Activated gamma-delta T cell (primary cell): ENCODE data around the gene DBNL.

Source experiments
- DNase-seq: peaks from one replicate; lab custom pipeline; 2025; lab: John Stamatoyannopoulos, UW

The DBNL gene

GRCh38 chr7:44042221-44042620 lies 2.3 kb upstream of the DBNL start:
- no peak for DNase-seq

DNA sequence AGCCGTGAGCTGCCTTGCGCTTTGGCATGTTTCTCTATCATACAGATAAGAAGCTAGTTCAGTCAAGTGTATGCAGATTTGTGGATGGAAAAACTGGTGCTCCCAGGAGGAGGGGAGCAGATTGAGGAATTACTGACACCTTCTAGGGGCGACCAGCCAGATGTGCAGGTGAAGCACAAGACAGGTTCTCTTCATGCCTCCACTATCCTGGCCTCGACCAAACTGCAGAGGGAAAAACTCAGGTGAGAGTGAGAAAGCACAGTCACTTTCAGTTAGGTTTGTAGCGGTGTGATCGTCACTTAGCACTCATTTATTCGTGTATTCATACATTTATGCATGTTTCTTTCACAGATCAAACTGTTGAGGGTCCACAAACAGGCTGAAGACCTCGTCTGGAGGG lies 600 bp upstream of the DBNL start:
- DNase-seq, result no peak

GRCh38 chr7:44045226-44046014 lies 918 bp downstream of the DBNL start:
- no peak for DNase-seq

DNA sequence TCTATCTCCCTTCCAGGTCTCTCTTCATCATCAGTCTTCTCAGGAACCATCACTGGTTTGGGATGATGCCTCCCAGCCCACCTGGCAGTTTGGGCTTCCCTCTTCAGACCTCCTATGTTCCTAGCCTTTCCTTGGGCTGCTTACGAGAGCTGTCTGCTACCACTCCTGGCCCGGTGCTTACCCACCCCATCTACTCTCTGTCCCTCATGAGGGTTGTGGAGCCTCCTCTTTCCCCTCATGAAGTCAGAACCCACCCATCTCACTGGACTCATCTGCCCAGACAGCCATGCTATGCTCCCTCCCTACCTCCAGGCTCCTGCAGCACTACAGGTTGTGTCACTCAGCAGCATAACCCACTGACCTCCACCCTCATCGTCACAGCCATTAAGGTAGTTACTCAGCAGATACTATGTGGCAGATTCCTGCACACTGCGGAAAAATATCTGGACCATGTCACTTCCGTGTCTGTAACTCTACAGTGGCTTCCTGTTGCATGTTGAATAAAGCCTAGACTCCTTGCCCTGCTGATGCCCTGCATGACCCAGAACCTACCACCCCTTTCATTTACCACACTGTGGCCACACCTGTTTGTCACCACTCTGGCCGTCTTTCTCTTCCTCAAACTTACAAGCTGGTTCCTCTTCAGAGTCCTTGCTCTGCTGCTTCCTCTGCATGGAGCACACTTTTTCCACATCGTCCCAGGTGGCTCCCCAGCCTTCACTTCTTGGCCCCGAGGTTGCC lies 2.0 kb downstream of the DBNL start:
- no peak for DNase-seq

GRCh38 chr7:44048031-44048795 lies 3.7 kb downstream of the DBNL start:
- no peak for DNase-seq

GRCh38 chr7:44050121-44050914 lies 5.8 kb downstream of the DBNL start:
- no peak for DNase-seq

DNA sequence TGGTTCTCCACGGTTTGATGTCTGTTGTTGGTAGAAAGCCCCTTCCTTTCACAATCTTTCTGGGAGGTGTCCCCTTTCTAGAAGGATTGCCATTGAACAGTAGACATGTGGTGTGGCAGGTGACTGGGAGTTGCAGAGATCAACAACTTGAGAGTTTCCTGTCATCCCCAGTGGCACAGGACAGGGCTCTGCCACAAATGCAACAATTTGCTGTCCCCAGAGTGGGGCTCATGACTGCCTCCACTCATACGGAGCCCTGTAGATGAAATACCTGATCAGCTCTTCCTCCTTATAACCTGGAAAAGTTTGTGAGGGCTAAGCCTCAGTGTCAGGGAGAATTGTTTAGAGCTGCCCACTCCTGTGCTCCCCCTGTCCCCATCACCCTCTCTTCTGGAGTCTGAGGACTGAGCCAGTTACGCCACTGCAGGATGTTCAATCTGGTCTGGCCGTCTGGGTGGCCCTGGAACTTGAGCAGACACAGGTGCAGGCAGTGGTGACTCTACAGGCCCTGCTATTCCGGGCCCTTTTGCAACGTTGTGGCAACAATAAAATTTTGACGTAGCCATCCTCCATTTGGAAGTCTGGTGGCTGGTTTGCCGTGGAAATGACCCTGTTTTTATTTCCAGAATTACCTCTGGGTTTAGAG lies 6.5 kb downstream of the DBNL start:
- DNase-seq, result no peak

GRCh38 chr7:44051611-44052220 lies 7.2 kb downstream of the DBNL start:
- no peak for DNase-seq

DNA sequence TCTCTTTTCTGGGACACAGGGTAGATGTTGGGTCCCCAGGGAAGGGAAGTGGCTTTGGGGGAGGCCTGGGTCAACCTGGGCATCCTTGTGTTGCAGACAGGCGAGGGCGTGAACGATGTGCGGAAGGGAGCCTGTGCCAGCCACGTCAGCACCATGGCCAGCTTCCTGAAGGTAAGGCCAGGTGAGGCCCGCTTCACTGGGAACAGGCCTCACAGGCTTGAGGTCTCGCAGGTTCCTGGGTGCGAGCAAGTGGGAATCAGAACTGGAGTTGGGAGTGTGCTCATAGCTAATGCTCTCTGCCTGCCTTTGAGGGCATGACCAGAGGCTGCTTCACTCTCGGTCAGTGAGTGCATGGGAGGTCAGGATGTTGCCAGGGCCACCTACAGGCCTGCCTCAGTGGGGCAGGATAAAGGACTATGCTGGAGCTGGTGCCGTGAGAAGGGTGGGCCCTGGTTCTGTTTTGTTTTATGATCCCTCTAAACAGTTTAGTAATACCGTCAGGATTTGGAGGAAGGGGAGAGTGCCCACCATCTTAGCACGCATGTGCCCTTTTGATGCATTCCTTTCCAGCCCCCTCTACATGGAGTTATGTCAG lies 8.4 kb downstream of the DBNL start:
- DNase-seq, result no peak

GRCh38 chr7:44056681-44057080 lies 12.2 kb downstream of the DBNL start:
- DNase-seq, result no peak

- DNase-seq, result no peak
Observed at GRCh38 chr7:44057181-44057848, 12.8 kb downstream of the DBNL start.

GRCh38 chr7:44057849-44058758 lies 13.6 kb downstream of the DBNL start:
- no peak for DNase-seq

GRCh38 chr7:44058759-44059218 lies 14.3 kb downstream of the DBNL start:
- no peak for DNase-seq

DNA sequence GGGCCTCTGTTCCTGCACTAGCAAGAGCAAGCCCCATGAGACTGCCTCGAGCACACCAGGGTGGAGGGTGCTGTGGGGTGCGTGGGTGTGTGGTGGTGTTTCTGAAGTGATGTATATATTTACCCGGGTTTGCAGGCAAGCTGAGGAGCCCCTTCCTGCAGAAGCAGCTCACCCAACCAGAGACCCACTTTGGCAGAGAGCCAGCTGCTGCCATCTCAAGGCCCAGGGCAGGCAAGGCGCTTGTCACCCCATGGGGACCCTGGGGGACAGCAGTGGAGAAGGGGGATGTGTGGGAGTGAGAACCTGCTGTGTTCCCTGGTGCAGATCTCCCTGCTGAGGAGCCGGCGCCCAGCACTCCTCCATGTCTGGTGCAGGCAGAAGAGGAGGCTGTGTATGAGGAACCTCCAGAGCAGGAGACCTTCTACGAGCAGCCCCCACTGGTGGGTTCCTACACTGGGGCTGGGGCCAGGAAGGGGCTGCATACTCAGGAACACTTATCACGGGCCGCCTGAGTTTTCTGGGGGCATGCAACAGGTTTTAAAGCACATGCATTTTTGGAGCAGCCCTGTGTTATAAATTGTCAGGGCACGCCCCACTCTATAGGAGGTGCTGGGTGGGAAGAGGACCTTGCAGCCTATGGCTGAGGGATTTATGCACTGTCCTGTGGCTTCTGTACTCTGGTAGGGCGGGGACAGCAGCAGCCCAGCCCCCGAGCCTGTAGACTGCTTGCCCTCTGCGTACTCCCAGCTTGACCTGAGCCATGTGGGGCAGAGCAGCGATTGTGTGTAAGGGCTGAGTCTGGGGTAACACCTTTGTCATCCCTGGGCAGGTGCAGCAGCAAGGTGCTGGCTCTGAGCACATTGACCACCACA lies 15.0 kb downstream of the DBNL start:
- DNase-seq, result no peak

- no peak for DNase-seq
Observed at GRCh38 chr7:44060091-44060947, 15.8 kb downstream of the DBNL start.

- no peak for DNase-seq
Observed at GRCh38 chr7:44060948-44061644, 16.6 kb downstream of the DBNL start.
